IPS-20b (cell line): ENCODE data around the gene NDNF.
A peak's percentile ranks its signal among the peaks of the same experiment; 100 is the strongest.

Experiments
- H3K27ac ChIP-seq: one replicate; pipeline ENCODE4 v1.5.1; 2013; ENCODE audit warnings: low read length
- H3K27me3 ChIP-seq: 2 replicates; pipeline ENCODE4 v1.6.1; 2013; ENCODE audit warnings: mild to moderate bottlenecking, low read length, inconsistent platforms; ENCODE audit not compliant: insufficient read depth
- H3K36me3 ChIP-seq: 2 replicates; pipeline ENCODE4 v1.6.1; 2013; ENCODE audit warnings: low read depth, mild to moderate bottlenecking, inconsistent platforms, low read length, moderate library complexity; ENCODE audit not compliant: insufficient read depth
- H3K4me1 ChIP-seq: 2 replicates; pipeline ENCODE4 v1.6.1; 2013; ENCODE audit warnings: mild to moderate bottlenecking, control low read depth, inconsistent platforms, low read length, moderate library complexity; ENCODE audit not compliant: insufficient read depth
- H3K4me3 ChIP-seq: 2 replicates; pipeline ENCODE4 v1.5.1; 2013; ENCODE audit warnings: mild to moderate bottlenecking, low read length, inconsistent platforms
- H3K9ac ChIP-seq: 2 replicates; pipeline ENCODE4 v1.6.1; 2013; ENCODE audit warnings: low read depth, mild to moderate bottlenecking, inconsistent platforms, low read length, moderate library complexity
- H3K9me3 ChIP-seq: 2 replicates; pipeline ENCODE4 v1.6.1; 2013; ENCODE audit warnings: mild to moderate bottlenecking, low read depth, low read length, inconsistent platforms; ENCODE audit not compliant: insufficient read depth

NDNF gene, protein sequence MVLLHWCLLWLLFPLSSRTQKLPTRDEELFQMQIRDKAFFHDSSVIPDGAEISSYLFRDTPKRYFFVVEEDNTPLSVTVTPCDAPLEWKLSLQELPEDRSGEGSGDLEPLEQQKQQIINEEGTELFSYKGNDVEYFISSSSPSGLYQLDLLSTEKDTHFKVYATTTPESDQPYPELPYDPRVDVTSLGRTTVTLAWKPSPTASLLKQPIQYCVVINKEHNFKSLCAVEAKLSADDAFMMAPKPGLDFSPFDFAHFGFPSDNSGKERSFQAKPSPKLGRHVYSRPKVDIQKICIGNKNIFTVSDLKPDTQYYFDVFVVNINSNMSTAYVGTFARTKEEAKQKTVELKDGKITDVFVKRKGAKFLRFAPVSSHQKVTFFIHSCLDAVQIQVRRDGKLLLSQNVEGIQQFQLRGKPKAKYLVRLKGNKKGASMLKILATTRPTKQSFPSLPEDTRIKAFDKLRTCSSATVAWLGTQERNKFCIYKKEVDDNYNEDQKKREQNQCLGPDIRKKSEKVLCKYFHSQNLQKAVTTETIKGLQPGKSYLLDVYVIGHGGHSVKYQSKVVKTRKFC

DNA sequence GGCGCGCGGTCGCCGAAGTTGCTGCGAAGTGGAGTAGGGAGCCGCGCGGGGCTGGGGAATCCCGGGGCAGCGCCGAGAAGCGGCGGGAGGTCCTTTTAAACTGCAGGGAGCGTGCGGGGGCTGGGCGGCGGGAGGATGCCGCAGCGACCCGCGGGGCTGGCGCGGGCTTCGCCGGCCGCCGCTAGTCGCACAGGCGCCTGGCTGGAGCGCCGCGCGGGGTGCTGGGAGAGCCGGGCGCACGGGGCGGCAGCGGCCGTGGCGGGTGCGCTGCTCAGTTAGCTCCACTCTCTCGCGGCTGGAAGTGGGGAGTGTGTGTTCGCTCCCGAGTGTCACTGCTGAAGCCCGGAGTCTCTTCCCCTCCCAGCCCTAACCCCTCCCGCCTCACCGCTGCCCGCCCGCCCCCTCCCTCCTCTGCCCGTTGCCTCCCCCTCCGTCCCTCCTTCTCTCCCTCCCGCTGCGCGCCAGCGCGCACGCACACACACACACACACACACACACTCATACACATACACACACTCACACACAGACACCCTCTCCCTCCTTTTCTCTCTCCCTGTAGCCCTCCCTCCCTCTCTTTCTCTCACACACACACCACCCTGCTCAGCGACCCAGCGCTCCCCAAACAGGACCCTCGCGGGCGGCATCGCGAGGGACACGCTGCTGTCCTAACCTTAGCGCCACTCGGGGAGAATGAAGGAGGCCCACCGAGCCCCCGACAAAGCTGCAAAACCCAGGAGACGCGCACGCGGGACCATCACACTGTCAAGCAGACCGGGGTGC lies at the start of gene NDNF:
TSS of gene NDNF (minus strand) at position 312 of the 780 bp plus-strand sequence. CDS start 26,698 bp downstream, outside the sequence.
- peak within 1 kb of the TSS; percentile 89 for H3K4me3 ChIP-seq
- no peak within 1 kb of the TSS for H3K27ac ChIP-seq
- no peaks in the 10 kb centered on the region for H3K9me3 ChIP-seq
- H3K9ac ChIP-seq, result peak within 1 kb of the TSS; percentile 62; the same call in 1 of the 2 replicates
- H3K27me3 ChIP-seq, result peaks cover 68% of the 10 kb centered on the region
- no peaks in the 10 kb centered on the region for H3K36me3 ChIP-seq
- peaks cover 7% of the 10 kb centered on the region; the same call in 1 of the 2 replicates for H3K4me1 ChIP-seq

DNA sequence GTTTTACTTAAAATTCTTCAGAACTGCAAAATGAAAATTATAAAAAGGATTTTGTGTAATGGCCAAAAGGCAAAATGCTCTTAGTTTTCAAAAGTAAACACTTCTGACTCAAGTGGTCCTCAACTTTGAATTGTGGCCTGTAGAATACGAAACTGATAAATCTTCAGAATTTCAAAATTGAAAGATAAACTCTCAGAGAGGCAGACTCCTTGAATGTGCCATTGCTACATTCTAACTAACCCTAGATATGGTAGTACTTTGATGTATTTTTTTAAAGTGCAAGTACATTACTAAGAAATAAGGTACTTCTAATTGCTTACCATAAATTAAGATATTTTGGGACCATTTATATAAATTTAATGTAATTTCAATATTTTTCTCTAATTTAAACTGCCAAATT lies 47.4 kb upstream of the NDNF start:
- Histone ChIP-seq H3K4me3 (no peak overlapping the region), H3K27me3 (no peaks in the 10 kb centered on the region), H3K27ac (no peak overlapping the region), H3K9ac (no peak overlapping the region), H3K36me3 (no peaks in the 10 kb centered on the region), H3K4me1 (no peaks in the 10 kb centered on the region), H3K9me3 (no peaks in the 10 kb centered on the region)

DNA sequence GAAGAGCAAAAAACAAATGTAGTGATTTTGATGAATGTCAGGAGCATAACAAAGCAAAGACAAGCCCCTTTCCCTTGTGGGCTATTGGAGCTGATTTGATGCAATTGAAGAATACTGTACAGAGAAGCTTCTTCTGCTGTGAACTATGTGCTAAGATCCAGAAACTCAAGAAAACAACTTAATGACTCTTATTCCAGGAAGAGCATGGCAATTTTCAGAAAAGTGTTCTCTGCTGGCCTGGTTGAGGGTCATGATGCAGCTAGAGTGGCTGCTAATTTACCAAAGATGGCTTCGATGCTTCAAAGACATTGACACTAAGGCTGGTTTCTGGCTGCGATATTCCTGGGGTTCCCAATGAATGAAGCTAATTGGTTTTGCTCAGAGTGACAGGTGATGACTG lies 46.0 kb upstream of the NDNF start:
- no peaks in the 10 kb centered on the region for H3K36me3 ChIP-seq
- H3K9me3 ChIP-seq, result no peaks in the 10 kb centered on the region
- no peaks in the 10 kb centered on the region for H3K27me3 ChIP-seq
- no peak overlapping the region for H3K9ac ChIP-seq
- no peak overlapping the region for H3K27ac ChIP-seq
- no peaks in the 10 kb centered on the region for H3K4me1 ChIP-seq
- no peak overlapping the region for H3K4me3 ChIP-seq

DNA sequence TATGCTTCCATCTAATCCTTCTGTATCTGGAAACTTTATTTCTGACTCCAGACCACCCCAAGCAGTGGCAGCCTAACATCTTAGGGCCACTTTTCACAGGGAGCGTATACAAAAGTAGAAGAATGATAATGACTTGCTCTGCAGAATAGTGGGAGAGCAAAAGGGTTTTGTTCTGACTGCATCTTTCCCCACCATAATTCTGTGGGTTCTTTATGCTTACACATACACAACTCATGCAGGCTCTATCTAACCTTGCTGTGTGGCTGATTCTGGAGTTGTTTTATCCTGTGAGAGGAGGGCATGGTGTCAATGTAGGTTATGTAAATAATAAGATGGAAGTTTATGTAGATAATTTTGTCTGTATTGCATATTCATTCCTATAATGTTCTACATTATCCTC lies 42.4 kb upstream of the NDNF start:
- no peak overlapping the region for H3K27ac ChIP-seq
- no peaks in the 10 kb centered on the region for H3K9me3 ChIP-seq
- H3K4me1 ChIP-seq, result no peaks in the 10 kb centered on the region
- no peaks in the 10 kb centered on the region for H3K36me3 ChIP-seq
- H3K9ac ChIP-seq, result no peak overlapping the region
- no peaks in the 10 kb centered on the region for H3K27me3 ChIP-seq
- H3K4me3 ChIP-seq, result no peak overlapping the region

DNA sequence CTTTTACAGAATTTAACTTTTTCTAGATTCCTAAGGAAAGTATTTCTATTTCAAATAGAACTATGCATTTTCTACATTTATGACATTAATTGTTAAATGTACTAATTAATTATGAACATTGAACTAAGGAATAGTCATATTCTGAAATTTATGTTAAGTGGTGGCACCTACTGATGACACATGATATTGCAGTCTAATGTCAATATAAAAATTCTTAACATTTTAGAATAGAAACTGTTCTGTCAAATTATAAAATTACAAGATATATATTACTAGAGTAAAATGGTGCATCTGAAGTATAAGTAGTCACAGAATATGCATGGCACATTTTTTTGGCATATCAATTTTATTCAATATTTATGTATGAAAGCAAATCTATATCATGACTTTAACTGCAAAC lies 40.2 kb upstream of the NDNF start:
- Histone ChIP-seq H3K4me1 (no peaks in the 10 kb centered on the region), H3K36me3 (no peaks in the 10 kb centered on the region), H3K9ac (no peak overlapping the region), H3K27me3 (no peaks in the 10 kb centered on the region), H3K4me3 (no peak overlapping the region), H3K9me3 (no peaks in the 10 kb centered on the region), H3K27ac (no peak overlapping the region)

DNA sequence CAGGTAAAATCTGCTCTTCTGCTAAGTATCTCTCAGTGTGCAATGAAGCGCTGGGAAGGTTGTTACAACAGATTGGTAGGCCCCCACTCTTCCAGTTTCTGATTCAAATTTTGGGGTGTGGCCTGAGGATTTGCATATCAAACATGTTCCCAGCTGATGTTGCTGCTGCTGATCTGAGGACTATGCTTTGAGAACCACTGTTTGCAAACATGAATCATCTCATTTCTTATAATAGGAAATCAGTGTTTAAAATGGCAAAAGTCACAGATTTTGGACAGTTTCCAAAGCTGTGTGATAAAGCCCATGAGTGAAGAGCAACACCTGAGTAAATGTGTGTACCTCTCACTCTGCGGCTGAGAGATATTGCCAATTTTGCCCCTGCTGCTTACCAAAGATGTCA lies 36.2 kb upstream of the NDNF start:
- no peaks in the 10 kb centered on the region for H3K36me3 ChIP-seq
- no peaks in the 10 kb centered on the region for H3K9me3 ChIP-seq
- no peaks in the 10 kb centered on the region for H3K27me3 ChIP-seq
- no peak overlapping the region for H3K27ac ChIP-seq
- no peak overlapping the region for H3K4me3 ChIP-seq
- H3K9ac ChIP-seq, result no peak overlapping the region
- H3K4me1 ChIP-seq, result no peaks in the 10 kb centered on the region

DNA sequence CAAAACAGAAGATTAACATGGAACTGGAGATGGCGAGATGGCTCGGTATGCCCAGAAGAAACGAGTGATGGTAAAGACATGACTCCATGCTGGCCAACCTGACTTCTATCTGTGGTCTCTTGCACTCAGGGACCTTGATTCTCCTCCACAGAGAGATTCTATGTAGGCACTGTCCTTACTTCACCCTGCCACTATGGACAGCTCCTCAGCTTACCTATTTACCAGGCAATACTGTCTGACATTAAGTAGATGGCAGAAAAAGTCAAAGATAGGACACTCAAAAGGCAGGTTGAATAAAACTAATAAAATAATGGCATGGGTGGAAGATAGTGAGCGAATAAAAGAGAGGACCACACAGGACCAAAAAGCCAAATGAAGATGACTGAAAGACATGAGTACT lies 35.2 kb upstream of the NDNF start:
- H3K9me3 ChIP-seq, result no peaks in the 10 kb centered on the region
- no peak overlapping the region for H3K9ac ChIP-seq
- H3K4me1 ChIP-seq, result no peaks in the 10 kb centered on the region
- no peaks in the 10 kb centered on the region for H3K27me3 ChIP-seq
- H3K27ac ChIP-seq, result no peak overlapping the region
- H3K4me3 ChIP-seq, result no peak overlapping the region
- no peaks in the 10 kb centered on the region for H3K36me3 ChIP-seq

DNA sequence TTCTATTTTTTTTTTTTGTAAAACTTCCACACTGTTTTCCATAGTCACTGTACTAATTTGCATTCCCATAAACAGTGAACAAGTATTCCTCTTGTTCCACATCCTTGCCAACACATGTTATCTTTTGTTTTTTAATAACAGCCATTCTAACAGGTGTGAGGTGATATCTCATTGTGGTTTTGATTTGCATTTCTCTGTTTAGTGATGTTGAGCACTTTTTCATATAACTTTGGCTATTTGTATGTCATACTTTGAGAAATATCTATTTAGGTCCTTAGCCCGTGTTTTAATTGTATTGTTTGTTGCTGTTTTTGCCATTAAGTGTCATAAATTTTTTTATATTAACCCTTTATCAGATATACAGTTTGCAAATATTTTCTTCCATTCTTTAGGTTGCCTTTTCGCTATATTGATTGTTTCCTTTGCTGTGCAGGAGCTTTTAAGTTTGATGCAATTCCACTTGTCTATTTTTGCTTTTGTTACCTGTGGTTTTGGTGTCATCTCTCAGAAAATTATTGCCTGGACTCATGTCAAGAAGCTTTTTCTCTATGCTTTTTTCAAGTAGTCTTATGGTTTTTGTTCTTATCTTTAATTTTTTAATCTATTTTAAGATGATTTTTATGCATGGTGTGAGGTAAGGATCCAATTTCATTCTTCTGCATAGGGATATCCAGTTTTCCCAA lies 27.9 kb upstream of the NDNF start:
- H3K27me3 ChIP-seq, result no peaks in the 10 kb centered on the region
- H3K4me1 ChIP-seq, result no peaks in the 10 kb centered on the region
- no peak overlapping the region for H3K27ac ChIP-seq
- no peak overlapping the region for H3K4me3 ChIP-seq
- H3K36me3 ChIP-seq, result no peaks in the 10 kb centered on the region
- no peaks in the 10 kb centered on the region for H3K9me3 ChIP-seq
- H3K9ac ChIP-seq, result no peak overlapping the region

DNA sequence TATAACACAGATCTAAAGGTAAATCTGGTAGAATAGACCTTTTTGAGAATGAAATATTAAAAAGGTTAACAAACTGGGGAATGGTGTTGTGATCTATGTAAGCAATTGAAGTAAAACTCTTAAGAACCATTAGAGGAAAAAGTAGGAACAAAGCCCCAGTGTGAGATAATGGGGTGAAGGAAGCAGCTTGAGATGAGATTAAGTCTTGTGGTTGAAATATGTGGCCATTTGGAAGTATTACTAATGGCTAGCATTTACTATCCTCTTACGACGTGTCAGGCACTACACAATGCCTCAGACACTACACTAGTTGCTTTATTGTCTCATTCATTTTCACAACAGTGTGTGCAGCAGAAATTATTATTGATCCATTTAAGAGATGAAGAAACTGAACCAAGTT lies 25.9 kb upstream of the NDNF start:
- Histone ChIP-seq H3K27ac (no peak overlapping the region), H3K27me3 (no peaks in the 10 kb centered on the region), H3K36me3 (no peaks in the 10 kb centered on the region), H3K4me3 (no peak overlapping the region), H3K4me1 (no peaks in the 10 kb centered on the region; the same call in 1 of the 2 replicates), H3K9me3 (no peaks in the 10 kb centered on the region), H3K9ac (no peak overlapping the region)

DNA sequence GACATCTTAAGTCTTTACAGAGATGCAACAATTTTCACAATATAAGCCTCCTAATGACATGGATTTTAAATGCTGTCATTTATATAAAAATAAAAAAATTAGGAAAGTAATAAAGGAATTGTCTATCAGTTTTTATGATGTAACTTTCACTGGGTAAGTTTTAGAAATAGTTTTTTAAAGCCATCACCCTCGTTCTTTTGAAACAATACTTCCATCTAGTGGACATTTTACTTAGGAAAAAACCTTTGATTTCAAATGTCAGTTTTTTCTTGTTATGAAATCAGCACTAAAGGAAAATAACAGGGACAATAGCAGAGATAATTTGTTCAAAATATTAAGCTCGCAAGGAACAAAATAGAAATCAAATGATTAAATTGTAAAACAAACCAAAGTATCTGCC lies 24.3 kb upstream of the NDNF start:
- Histone ChIP-seq H3K9me3 (no peaks in the 10 kb centered on the region), H3K4me1 (no peaks in the 10 kb centered on the region; the same call in 1 of the 2 replicates), H3K36me3 (no peaks in the 10 kb centered on the region), H3K27me3 (no peaks in the 10 kb centered on the region), H3K9ac (no peak overlapping the region), H3K4me3 (no peak overlapping the region), H3K27ac (no peak overlapping the region)

DNA sequence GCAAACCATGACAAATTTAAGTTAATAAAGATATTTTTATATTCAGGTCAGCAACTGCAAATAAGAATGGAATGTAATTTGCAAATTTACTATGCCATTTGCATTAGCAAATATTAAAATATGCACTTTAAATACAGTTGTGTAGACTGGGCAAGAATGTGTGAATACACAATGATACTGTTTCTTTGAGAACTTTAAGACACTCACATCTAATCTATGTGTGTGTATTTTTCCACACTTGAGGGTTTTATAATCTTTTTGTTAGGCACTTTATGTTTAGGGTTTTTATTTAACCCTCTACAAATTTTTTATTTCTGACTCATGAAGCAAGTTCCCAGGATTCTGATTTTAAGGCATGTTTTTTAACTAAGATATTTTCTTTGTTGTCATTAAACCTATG lies 23.9 kb upstream of the NDNF start:
- H3K4me3 ChIP-seq, result no peak overlapping the region
- H3K9me3 ChIP-seq, result no peaks in the 10 kb centered on the region
- H3K9ac ChIP-seq, result no peak overlapping the region
- no peaks in the 10 kb centered on the region; the same call in 1 of the 2 replicates for H3K4me1 ChIP-seq
- no peaks in the 10 kb centered on the region for H3K27me3 ChIP-seq
- H3K27ac ChIP-seq, result no peak overlapping the region
- no peaks in the 10 kb centered on the region for H3K36me3 ChIP-seq
